Fibroblast of peridontal ligament (primary cell): ENCODE data around the gene RNF214.
"Not testable (repeated sequence)": the region's sequence is repeated elsewhere in the genome, so short reads cannot be mapped to it uniquely, and the experiment has no call there.

Source experiments
- DNase-seq: peaks from one replicate; pipeline ENCODE4 v3.0.0-alpha.2; 2010; ENCODE audit errors: extremely low read depth

Gene RNF214

DNA sequence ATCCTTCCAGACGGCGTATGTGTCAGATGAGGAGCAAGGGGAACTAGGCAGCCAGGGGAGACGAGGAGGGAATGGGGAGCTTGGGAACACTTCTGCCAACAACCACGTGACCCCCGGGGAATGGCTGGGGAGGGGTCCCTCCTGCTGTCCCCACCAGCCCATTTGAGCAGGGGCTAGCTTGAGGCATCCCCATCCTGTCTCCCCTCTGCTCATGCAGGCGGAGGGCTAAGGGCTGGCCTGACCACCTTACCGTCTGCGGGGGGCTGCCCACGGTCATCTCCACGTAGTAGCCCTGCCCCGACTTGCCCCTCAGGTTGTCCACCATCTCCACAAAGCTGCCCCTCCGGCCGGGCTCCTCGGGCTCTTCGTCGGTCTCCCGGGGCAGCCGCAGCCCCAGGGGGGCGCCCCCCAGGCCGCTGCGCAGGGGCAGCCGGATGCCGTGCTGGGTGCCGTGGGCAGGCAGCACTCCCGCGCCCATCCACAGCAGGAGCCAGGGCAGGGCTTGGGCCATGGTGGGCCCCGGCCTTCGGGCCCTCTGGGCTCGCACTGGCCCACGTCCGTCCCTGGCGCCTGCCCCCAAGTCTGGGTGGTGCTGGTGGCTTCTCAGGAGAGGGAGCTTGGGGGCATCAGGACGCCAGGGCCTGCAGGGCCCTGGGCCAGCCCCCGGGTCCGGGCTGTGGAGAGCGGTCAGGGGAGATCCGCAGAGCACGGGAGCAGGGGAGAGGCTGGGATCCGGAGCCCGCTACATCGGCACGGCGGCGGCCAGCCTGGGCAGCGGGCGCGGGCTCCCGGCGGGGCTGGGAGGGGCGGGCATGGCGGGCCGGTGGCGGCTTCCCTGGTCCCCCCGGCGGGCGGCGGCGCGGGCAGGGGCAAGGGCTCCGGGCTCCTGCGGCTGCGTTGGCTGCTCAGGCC, 83.1 kb downstream of the RNF214 start:
- DNase-seq, result no peak

- DNase-seq, result peak; percentile 82
Observed at GRCh38 chr11:117316197-117316961, 83.9 kb downstream of the RNF214 start, which contains the start of gene BACE1. Gene BACE1, minus strand, starts transcription at chr11:117316256. Its CDS starts 461 bp downstream, at chr11:117315795.

DNA sequence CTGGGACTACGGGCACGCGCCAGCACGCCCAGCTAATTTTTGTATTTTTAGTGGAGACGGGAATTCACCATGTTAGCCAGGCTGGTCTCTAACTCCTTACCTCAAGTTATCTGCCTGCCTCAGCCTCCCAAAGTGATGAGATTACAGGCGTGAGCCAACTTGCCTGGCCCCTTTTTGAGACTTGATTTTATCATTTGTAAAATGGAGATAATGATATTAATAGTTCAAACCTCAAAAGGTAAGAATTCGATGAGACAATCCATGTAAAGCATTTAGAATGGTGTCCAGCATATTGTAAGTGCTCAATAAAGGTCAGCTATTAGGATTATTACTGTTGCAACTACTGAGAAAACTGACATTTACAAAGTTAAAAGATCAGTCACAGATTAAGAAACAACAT, 86.3 kb downstream of the RNF214 start:
- no peak for DNase-seq

GRCh38 chr11:117319214-117319840, 86.9 kb downstream of the RNF214 start:
- peak; percentile 58 for DNase-seq

GRCh38 chr11:117327255-117327566, 94.7 kb downstream of the RNF214 start:
- DNase-seq, result not testable (repeated sequence)

DNA sequence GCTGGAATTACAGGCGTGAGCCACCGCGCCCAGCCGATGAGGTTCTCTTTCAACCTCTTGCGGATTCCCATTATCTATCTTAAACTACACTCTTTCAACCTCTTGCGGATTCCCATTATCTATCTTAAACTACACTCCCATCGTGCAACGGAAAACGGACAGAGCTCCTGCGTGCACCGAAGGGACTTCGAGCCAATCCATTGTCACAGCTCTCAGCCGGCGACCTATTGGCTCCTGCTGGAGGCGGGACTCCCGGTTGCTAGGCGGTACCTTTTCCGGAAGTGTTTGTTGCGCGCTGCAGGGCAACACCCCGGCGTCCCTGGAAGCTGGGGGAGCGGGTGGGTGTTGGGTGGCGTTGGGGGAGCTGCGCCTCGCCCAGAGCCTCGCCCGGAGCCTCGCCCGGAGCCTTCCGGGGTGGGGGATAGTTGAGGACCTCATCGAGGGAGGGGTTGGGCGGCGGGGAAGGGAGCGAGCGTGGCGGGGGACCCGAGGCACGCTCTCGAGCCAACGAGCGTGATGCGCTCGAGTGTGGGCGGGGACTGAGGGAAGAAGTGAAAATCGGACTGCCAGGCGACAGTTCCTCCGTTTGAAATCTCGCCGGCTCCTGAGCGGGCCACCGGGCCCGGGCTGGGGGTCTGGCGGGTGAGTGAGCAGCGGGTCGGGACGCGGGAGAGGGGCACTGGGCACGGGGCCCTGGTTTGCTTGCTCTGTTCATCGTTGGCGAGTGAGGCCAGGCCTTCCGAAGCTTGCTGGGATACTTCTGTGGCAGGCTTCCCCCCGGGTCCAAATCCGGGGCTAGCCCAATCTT, 95.3 kb downstream of the RNF214 start, which contains the start of gene CEP164:
Gene CEP164 (plus strand): TSS at position 288 of the 808 bp plus-strand sequence. CDS start 10,733 bp downstream, outside the sequence.
- peak; percentile 98 for DNase-seq

- peak; percentile 71 for DNase-seq
Observed at GRCh38 chr11:117328375-117329010, 96.0 kb downstream of the RNF214 start.

DNA sequence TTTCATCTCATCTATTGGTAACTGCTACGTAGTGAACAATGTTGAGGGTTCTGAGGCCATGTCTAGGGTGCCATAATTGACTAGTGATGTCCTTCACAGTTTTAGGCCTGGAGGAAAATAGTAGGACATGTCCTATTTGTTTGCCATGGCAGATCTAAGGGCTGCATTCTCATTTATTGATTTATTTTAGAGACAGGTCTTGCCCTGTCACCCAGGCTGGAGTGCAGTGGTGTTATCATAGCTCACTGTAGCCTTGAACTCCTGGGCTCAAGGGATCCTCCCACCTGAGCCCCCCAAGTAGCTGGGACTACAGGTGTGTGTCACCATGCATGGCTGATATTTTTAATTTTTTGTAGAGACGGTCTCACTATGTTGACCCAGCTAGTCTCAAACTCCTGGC, 100.4 kb downstream of the RNF214 start:
- DNase-seq, result no peak

DNA sequence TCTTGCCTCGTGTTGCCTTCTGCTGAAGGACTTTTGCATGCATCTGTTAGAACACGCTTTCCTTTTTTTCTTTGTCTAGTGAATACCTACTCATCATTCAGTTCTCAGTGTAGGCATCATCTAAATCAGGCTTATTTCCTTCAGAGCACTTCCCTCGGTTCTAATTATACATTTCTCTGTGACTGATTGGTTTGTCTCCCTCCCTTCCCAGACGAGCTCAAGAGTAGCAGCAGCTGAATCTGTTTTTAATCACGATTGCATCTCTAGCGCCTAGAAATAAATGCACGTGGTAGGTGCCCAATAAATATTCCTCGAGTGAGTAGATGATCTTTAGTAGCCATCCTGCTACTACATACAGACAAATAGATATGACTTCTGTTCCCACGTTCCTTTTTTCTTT, 101.4 kb downstream of the RNF214 start:
- DNase-seq, result peak; percentile 34

DNA sequence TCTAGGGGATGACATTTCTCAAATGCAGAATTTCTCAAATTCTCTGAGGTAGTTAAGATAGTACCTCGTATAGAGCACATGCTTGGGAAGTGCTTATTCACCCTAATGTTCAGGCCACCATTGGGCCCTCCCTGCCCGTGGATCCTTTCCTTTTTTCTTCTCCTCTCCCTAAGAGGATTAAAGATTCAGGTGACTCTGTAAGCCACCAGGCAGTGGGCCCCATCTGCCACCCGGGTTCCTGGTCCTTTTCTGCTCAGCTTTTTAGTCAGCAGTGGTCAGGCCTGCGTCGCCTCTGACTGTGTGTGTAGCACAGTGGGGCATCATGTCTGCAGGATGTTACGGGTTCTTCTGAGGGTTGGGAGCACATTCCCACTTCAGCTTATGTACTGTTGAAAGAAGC, 102.4 kb downstream of the RNF214 start:
- DNase-seq, result no peak

GRCh38 chr11:117335399-117335798, 102.9 kb downstream of the RNF214 start:
- DNase-seq, result no peak
